H9 (cell line): ENCODE results near the gene SEMA7A. TPM values are rescaled to one million over a fixed set of nuclear protein-coding genes. Genes with fewer than 3 reads are reported as not detected.

ENCODE experiments used
- DNase-seq: peaks from one replicate; pipeline ENCODE4 v3.0.0-alpha.2; 2017
- H2AFZ ChIP-seq: one replicate; pipeline ENCODE4 v1.6.1; 2013; ENCODE audit warnings: mild to moderate bottlenecking, low read length, control low read depth, moderate library complexity
- H2AK5ac ChIP-seq: 2 replicates; pipeline ENCODE4 v1.6.1; 2013; ENCODE audit warnings: low read length, control low read depth, mixed read lengths; ENCODE audit not compliant: insufficient read length
- H2BK120ac ChIP-seq: one replicate; pipeline ENCODE4 v1.6.1; 2013; ENCODE audit warnings: low read depth, mild to moderate bottlenecking, low read length, control low read depth, inconsistent platforms; ENCODE audit not compliant: poor library complexity, severe bottlenecking
- H2BK12ac ChIP-seq: 2 replicates; pipeline ENCODE4 v1.6.1; 2013; ENCODE audit warnings: low read length, control low read depth, mixed read lengths, low read depth; ENCODE audit not compliant: insufficient read length
- H2BK15ac ChIP-seq: 2 replicates; pipeline ENCODE4 v1.6.1; 2013; ENCODE audit warnings: low read depth, low read length, control low read depth
- H2BK20ac ChIP-seq: one replicate; pipeline ENCODE4 v1.6.1; 2013; ENCODE audit warnings: low read depth, mild to moderate bottlenecking, low read length, control low read depth, inconsistent platforms; ENCODE audit not compliant: poor library complexity, severe bottlenecking
- H2BK5ac ChIP-seq: 2 replicates; pipeline ENCODE4 v1.6.1; 2013; ENCODE audit warnings: low read length, control low read depth, mixed read lengths; ENCODE audit not compliant: insufficient read length
- H3K14ac ChIP-seq: 2 replicates; pipeline ENCODE4 v1.6.1; 2013; ENCODE audit warnings: low read length, control low read depth; ENCODE audit not compliant: insufficient read depth
- H3K18ac ChIP-seq: 2 replicates; pipeline ENCODE4 v1.6.1; 2013; ENCODE audit warnings: low read depth, mild to moderate bottlenecking, mixed read lengths, low read length, control low read depth; ENCODE audit not compliant: insufficient read length
- H3K23ac ChIP-seq: 2 replicates; pipeline ENCODE4 v1.6.1; 2013; ENCODE audit warnings: low read length, control low read depth, mixed read lengths, low read depth; ENCODE audit not compliant: insufficient read length
- H3K23me2 ChIP-seq: 2 replicates; pipeline ENCODE4 v1.6.1; 2013; ENCODE audit warnings: low read depth, mild to moderate bottlenecking, mixed read lengths, low read length, control low read depth; ENCODE audit not compliant: insufficient read length, poor library complexity, severe bottlenecking
- H3K27ac ChIP-seq: 2 replicates; pipeline ENCODE4 v1.5.1; 2013; ENCODE audit warnings: low read length, control low read depth, mixed read lengths, low read depth; ENCODE audit not compliant: insufficient read length
- H3K27me3 ChIP-seq: 2 replicates; pipeline ENCODE4 v1.6.1; 2013; ENCODE audit warnings: low read length, control low read depth, inconsistent platforms; ENCODE audit not compliant: insufficient read depth
- H3K4ac ChIP-seq: 2 replicates; pipeline ENCODE4 v1.6.1; 2013; ENCODE audit warnings: low read depth, mild to moderate bottlenecking, control low read depth, inconsistent platforms, low read length, moderate library complexity
- H3K4me1 ChIP-seq: 2 replicates; pipeline ENCODE4 v1.6.1; 2013; ENCODE audit warnings: low read length, control low read depth, inconsistent platforms; ENCODE audit not compliant: insufficient read depth
- H3K4me2 ChIP-seq: 2 replicates; pipeline ENCODE4 v1.6.1; 2013; ENCODE audit warnings: low read length, control low read depth, mixed read lengths; ENCODE audit not compliant: insufficient read length, insufficient read depth
- H3K56ac ChIP-seq: 2 replicates; pipeline ENCODE4 v1.6.1; 2013; ENCODE audit warnings: low read depth, mild to moderate bottlenecking, mixed read lengths, low read length, control low read depth; ENCODE audit not compliant: insufficient read length
- H3K79me1 ChIP-seq: 2 replicates; pipeline ENCODE4 v1.6.1; 2013; ENCODE audit warnings: low read depth, mild to moderate bottlenecking, moderate library complexity, low read length, control low read depth, inconsistent platforms; ENCODE audit not compliant: insufficient read depth, poor library complexity, severe bottlenecking
- H3K79me2 ChIP-seq: 2 replicates; pipeline ENCODE4 v1.6.1; 2013; ENCODE audit warnings: low read length, control low read depth, inconsistent platforms; ENCODE audit not compliant: insufficient read depth
- H3K9ac ChIP-seq: 2 replicates; pipeline ENCODE4 v1.6.1; 2013; ENCODE audit warnings: low read length, control low read depth, mixed read lengths; ENCODE audit not compliant: insufficient read length; ENCODE audit errors: extremely low read depth
- H3K9me3 ChIP-seq: one replicate; pipeline ENCODE4 v1.6.1; 2013; ENCODE audit warnings: low read depth, low read length, inconsistent platforms; ENCODE audit not compliant: control insufficient read depth
- H3T11ph ChIP-seq: one replicate; pipeline ENCODE4 v1.6.1; 2013; ENCODE audit warnings: mild to moderate bottlenecking, low read length, control low read depth, inconsistent platforms
- H4K20me1 ChIP-seq: one replicate; pipeline ENCODE4 v1.6.1; 2013; ENCODE audit not compliant: control insufficient read depth, insufficient read length, insufficient read depth
- H4K5ac ChIP-seq: 2 replicates; pipeline ENCODE4 v1.6.1; 2013; ENCODE audit warnings: low read depth, mild to moderate bottlenecking, mixed read lengths, low read length, control low read depth; ENCODE audit not compliant: insufficient read length
- H4K8ac ChIP-seq: replicated peaks from 2 replicates; pipeline ENCODE4 v1.6.1; 2013; ENCODE audit warnings: low read length, control low read depth, mixed read lengths, low read depth; ENCODE audit not compliant: insufficient read length
- H4K91ac ChIP-seq: 2 replicates; pipeline ENCODE4 v1.6.1; 2013; ENCODE audit warnings: low read depth, mild to moderate bottlenecking, moderate library complexity, mixed read lengths, low read length, control low read depth; ENCODE audit not compliant: insufficient read length
- H3K27ac Mint-ChIP-seq, 3 experiments: 2 replicates in 2 of 3; 3 replicates in 1 of 3; pipeline ENCODE4 v1.8.0; 2020 to 2021; ENCODE audit warnings: mixed read lengths in 3 of 3, mild to moderate bottlenecking in 1 of 3, moderate library complexity in 1 of 3
- H3K27me3 Mint-ChIP-seq: 2 replicates; pipeline ENCODE4 v1.8.0; 2021; ENCODE audit warnings: low read depth, mild to moderate bottlenecking, moderate library complexity, mixed read lengths
- H3K36me3 Mint-ChIP-seq, 3 experiments: 2 replicates in 2 of 3; 3 replicates in 1 of 3; pipeline ENCODE4 v1.8.0; 2020 to 2021; ENCODE audit warnings: low read depth in 3 of 3, mixed read lengths in 3 of 3; ENCODE audit not compliant: insufficient read depth in 1 of 3
- H3K4me1 Mint-ChIP-seq, 2 experiments: 2 replicates each; pipeline ENCODE4 v1.8.0; 2020; ENCODE audit warnings: mixed read lengths in 2 of 2
- H3K4me3 Mint-ChIP-seq, 2 experiments: 2 replicates in 1 of 2; 3 replicates in 1 of 2; pipeline ENCODE4 v1.8.0; 2020 to 2021; ENCODE audit warnings: mild to moderate bottlenecking in 2 of 2, mixed read lengths in 2 of 2, moderate library complexity in 1 of 2
- H3K9me3 Mint-ChIP-seq, 2 experiments: 2 replicates in 1 of 2; 3 replicates in 1 of 2; pipeline ENCODE4 v1.8.0; 2020; ENCODE audit warnings: mild to moderate bottlenecking in 2 of 2, mixed read lengths in 2 of 2, moderate library complexity in 1 of 2
- WGBS: extraction: QIAGEN DNeasy Blood & Tissue Kit; methylation state at CpG from one replicate; pipeline ENCODE4 v1.1.7; 2013; ENCODE audit warnings: missing lambda C conversion rate, low lambda C conversion rate, mixed read lengths; ENCODE audit not compliant: insufficient read length; ENCODE audit errors: extremely low coverage; 5-methylcytosine and 5-hydroxymethylcytosine counted together
- total RNA-seq: library from RNA; stranded (reverse); gene quantifications from 2 replicates; pipeline ENCODE4 v1.2.1, GENCODE V29; 2021
- TF ChIP-seq, protein P1 (sequence below): fragments of 200-600 bp; sonication (generic); conservative IDR thresholded peaks from 3 replicates; pipeline ENCODE4 v1.8.0; 2021; ENCODE audit warnings: antibody characterized with exemption, mild to moderate bottlenecking

Gene SEMA7A
- total RNA-seq, 1 experiment from 2014 or later, result 5.7 TPM

DNA sequence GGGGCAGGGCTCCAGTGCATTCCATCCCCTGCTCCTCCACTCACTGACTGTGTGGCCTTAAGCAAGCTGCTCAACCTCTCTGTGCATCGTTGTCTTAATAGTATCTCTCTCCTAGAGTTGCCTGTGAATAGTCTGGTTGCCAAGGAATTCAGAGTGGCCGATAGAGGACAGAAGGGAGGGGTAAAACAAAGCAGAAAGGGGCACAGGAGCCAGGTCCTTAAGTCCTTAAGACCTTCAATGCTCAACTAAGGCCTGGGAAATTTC is 52.6 kb downstream of the SEMA7A start:
- H2BK20ac ChIP-seq, result no peak overlapping the region
- no peak overlapping the region for H3K23ac ChIP-seq
- Mint-ChIP-seq H3K4me3 (no peak overlapping the region), H3K27ac (no peak overlapping the region), H3K27me3 (no peaks in the 10 kb centered on the region; the same call in none of the 2 replicates), H3K4me1 (peaks cover 11 to 25% of the 10 kb centered on the region in 2 experiments), H3K36me3 (no peaks in the 10 kb centered on the region), H3K9me3 (no peaks in the 10 kb centered on the region)
- H3K79me1 ChIP-seq, result no peaks in the 10 kb centered on the region
- H3K79me2 ChIP-seq, result no peaks in the 10 kb centered on the region
- H4K5ac ChIP-seq, result no peak overlapping the region
- H3K14ac ChIP-seq, result no peak overlapping the region
- H3K27me3 ChIP-seq, result no peaks in the 10 kb centered on the region
- no peak overlapping the region for H3K9ac ChIP-seq
- H4K20me1 ChIP-seq, result no peaks in the 10 kb centered on the region
- H3K9me3 ChIP-seq, result no peaks in the 10 kb centered on the region
- H3K18ac ChIP-seq, result no peak overlapping the region
- H4K8ac ChIP-seq, result no peak overlapping the region
- no peak overlapping the region for H2BK12ac ChIP-seq
- no CpG with 5 or more reads among the region's 2 CpGs for WGBS
- no peak overlapping the region for H2BK5ac ChIP-seq
- no peak overlapping the region for H2BK15ac ChIP-seq
- no peak overlapping the region for H3K4me2 ChIP-seq
- DNase-seq, result no peak
- no peak overlapping the region for H3K56ac ChIP-seq
- TF ChIP-seq, protein P1, sequence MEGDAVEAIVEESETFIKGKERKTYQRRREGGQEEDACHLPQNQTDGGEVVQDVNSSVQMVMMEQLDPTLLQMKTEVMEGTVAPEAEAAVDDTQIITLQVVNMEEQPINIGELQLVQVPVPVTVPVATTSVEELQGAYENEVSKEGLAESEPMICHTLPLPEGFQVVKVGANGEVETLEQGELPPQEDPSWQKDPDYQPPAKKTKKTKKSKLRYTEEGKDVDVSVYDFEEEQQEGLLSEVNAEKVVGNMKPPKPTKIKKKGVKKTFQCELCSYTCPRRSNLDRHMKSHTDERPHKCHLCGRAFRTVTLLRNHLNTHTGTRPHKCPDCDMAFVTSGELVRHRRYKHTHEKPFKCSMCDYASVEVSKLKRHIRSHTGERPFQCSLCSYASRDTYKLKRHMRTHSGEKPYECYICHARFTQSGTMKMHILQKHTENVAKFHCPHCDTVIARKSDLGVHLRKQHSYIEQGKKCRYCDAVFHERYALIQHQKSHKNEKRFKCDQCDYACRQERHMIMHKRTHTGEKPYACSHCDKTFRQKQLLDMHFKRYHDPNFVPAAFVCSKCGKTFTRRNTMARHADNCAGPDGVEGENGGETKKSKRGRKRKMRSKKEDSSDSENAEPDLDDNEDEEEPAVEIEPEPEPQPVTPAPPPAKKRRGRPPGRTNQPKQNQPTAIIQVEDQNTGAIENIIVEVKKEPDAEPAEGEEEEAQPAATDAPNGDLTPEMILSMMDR, result no peak
- H3K4ac ChIP-seq, result no peak overlapping the region
- H3T11ph ChIP-seq, result no peak overlapping the region
- no peak overlapping the region for H2AFZ ChIP-seq
- no peaks in the 10 kb centered on the region for H3K23me2 ChIP-seq
- no peak overlapping the region for H2BK120ac ChIP-seq
- H3K27ac ChIP-seq, result no peak overlapping the region
- H4K91ac ChIP-seq, result no peak overlapping the region
- no peaks in the 10 kb centered on the region for H3K4me1 ChIP-seq
- no peak overlapping the region for H2AK5ac ChIP-seq
